Heart left ventricle (tissue), 16 donors: Measurements from ENCODE around the gene CCDC85B. TPM values are rescaled to one million over a fixed set of nuclear protein-coding genes. Genes with fewer than 3 reads are reported as not detected.
"Not testable (repeated sequence)": the region's sequence is repeated elsewhere in the genome, so short reads cannot be mapped to it uniquely, and the experiment has no call there.

Experiments
- ATAC-seq, 4 donors: fragments of 200-7000 bp; cut with Tn5 transposase; one replicate each; pipeline ENCODE4 v1.9.1; 2020 to 2022; ENCODE audit warnings: moderate library complexity in 4 of 4, mild to moderate bottlenecking in 3 of 4, moderate number of reproducible peaks in 1 of 4
- DNase-seq, 5 donors: peaks; one replicate each; pipeline ENCODE4 v3.0.0-alpha.2; 2020
- H3K27ac ChIP-seq, 12 donors: fragments of 200-600 bp; sonication (generic) in 4 of 12; one replicate each; pipeline versions ENCODE4 v1.5.0 to v1.8.0; 2016 to 2022; ENCODE audit warnings: mild to moderate bottlenecking in 2 of 12
- H3K27me3 ChIP-seq, 9 donors: fragments of 200-600 bp; sonication (generic) in 2 of 9; one replicate each; pipeline versions ENCODE4 v1.5.1 to v1.8.0; 2016 to 2022; ENCODE audit warnings: mild to moderate bottlenecking in 3 of 9
- H3K36me3 ChIP-seq, 9 donors: fragments of 200-600 bp; sonication (generic) in 2 of 9; one replicate each; pipeline versions ENCODE4 v1.5.0 to v1.8.0; 2018 to 2022; ENCODE audit warnings: mild to moderate bottlenecking in 2 of 9
- H3K4me1 ChIP-seq, 12 donors: fragments of 200-600 bp; sonication (generic) in 4 of 12; one replicate each; pipeline versions ENCODE4 v1.5.0 to v1.8.0; 2016 to 2022; ENCODE audit warnings: mild to moderate bottlenecking in 3 of 12
- H3K4me3 ChIP-seq, 12 donors: fragments of 200-600 bp; sonication (generic) in 4 of 12; one replicate each; pipeline versions ENCODE4 v1.5.0 to v1.8.0; 2017 to 2022; ENCODE audit warnings: mild to moderate bottlenecking in 9 of 12, moderate library complexity in 4 of 12
- H3K9me3 ChIP-seq, 12 donors: fragments of 200-600 bp; sonication (generic) in 4 of 12; one replicate each; pipeline versions ENCODE4 v1.5.0 to v1.8.0; 2016 to 2022; ENCODE audit warnings: mild to moderate bottlenecking in 1 of 12
- CTCF ChIP-seq, 12 donors: fragments of 200-600 bp; sonication (generic) in 4 of 12; IDR thresholded peaks; one replicate each; pipeline versions ENCODE4 v1.5.0 to v1.8.0; 2018 to 2022; ENCODE audit warnings: antibody characterized with exemption in 12 of 12, mild to moderate bottlenecking in 5 of 12
- POLR2A ChIP-seq, 2 donors: fragments of 450-650 bp; IDR thresholded peaks; one replicate each; pipeline ENCODE4 v1.6.1; 2017; ENCODE audit warnings: antibody characterized with exemption in 2 of 2, mild to moderate bottlenecking in 2 of 2, moderate library complexity in 2 of 2
- WGBS, 4 donors: extraction: QIAGEN DNeasy Blood & Tissue Kit in 2 of 4; methylation state at CpG; one replicate each; pipeline versions ENCODE4 v1.1.5 to v1.1.7; 2013 to 2018; 5-methylcytosine and 5-hydroxymethylcytosine counted together
- intact Hi-C, 10 donors: fragments of 100-400 bp; cut with DNase I; formaldehyde crosslinking; loops; one replicate each; pipeline versions ENCODE4 v1.11.1 to v1.14.2; 2022
- polyA plus RNA-seq, 2 donors: library from polyadenylated mRNA; stranded (reverse); fragments of 200-250 nt; gene quantifications; one replicate each; pipeline ENCODE4 v1.2.3, GENCODE V29; 2013
- total RNA-seq, 9 donors: library from RNA; depleted of rRNA in 2 of 9; stranded (reverse); fragments of >200 nt in 2 of 9; fragmentation: NEBNext Ultra II Directional in 3 of 9; extraction: Animal tissue kit (Norgen Biotek cat#: 25700) in 3 of 9; gene quantifications; one replicate each; pipeline versions ENCODE4 v1.1.0 to v1.2.4, GENCODE V29; 2016 to 2023
- donor health status: ischemic (EF 13 %, LVEDD 7.1; RV severe dilation, severe dysfunction).
- donor health status: healthy with polysubstance abuse.
- donor health status: DM: no; HTN: yes; CAD: no.
- donor health status: DM: no; HTN: no; CAD: no.
- donor health status: ischemic (EF 25% LVEDD 6.9; RV normal size, moderate dysfunction).
- donor health status: ischemic (EF 25% LVEDD 5.7; RV mildly dilated, moderate dysfunction).
- donor health status: healthy.
- donor health status: DM: yes; HTN: yes; CAD: no.
- donor health status: ischemic (EF 35%, LVEDD 5.7; RV mildly dilated, moderate dysfunction).
- donor health status: nonischemic (EF 11% LVEDD 7.7; RV severe dilation, severe dysfunction).
- donor health status: DM: yes; HTN: yes; CAD: no.
- donor health status: PGD.
- donor health status: ischemic (EF 29% LVEDD 5.4; RV normal size, mild dysfunction).
- donor health status: nonischemic (EF 23%, LVEDD 6.1; RV moderate dilation, normal function).

Gene CCDC85B
- total and polyA plus RNA-seq, 11 donors: 31.3 to 78.1 (median 36.9) TPM

DNA sequence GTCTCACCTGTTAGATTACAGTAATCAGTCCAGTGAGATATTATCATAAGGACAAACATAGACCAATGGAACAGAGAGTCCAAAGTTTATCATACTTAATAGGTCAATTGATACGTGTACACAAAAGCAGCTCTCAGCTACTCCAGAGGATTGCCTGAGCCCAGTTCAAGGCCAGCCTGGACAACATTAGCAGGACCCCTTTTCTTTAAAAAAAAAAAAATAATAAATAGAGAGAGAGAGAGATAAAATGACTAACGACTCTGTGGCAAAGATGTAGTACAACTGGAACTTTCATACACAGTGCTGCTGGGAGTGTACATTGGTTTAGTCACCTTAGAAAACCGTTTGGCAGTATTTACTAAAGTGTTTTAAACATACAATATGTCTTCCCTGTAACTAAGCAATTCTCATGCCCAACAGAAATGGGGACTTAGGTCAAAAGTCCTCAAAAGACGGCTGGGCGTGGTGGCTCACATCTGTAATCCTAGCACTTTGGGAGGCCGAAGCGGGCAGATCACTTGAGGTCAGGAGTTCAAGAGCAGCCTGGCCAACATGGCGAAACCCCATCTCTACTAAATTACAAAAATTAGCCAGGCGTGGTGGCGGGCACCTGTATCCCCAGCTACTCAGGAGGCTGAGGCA lies 46.1 kb upstream of the CCDC85B start:
- intact Hi-C loops: no loop called here
- DNase-seq (no peak), ATAC-seq (no peak)
- H3K4me1 ChIP-seq: no peaks in the 10 kb centered on the region
- WGBS, 4 donors: 85 to 91% (median 90%) methylated on average over 9 to 10 of the region's 10 CpGs
- H3K27ac ChIP-seq: no peak overlapping the region
- H3K4me3 ChIP-seq: no peak overlapping the region
- no peaks in the 10 kb centered on the region for H3K36me3 ChIP-seq
- H3K27me3 ChIP-seq: no peaks in the 10 kb centered on the region
- TF ChIP-seq CTCF (IDR thresholded peaks at IDR 0.05) (no peak), POLR2A (IDR thresholded peaks at IDR 0.05) (no peak)
- H3K9me3 ChIP-seq: no peaks in the 10 kb centered on the region

GRCh38 chr11:65847746-65848145 lies 42.7 kb upstream of the CCDC85B start:
- 77 to 84% (median 79%) methylated on average over 3 of the region's 3 CpGs for WGBS, 4 donors
- intact Hi-C loops: no loop called here
- H3K4me3 ChIP-seq: no peak overlapping the region

DNA sequence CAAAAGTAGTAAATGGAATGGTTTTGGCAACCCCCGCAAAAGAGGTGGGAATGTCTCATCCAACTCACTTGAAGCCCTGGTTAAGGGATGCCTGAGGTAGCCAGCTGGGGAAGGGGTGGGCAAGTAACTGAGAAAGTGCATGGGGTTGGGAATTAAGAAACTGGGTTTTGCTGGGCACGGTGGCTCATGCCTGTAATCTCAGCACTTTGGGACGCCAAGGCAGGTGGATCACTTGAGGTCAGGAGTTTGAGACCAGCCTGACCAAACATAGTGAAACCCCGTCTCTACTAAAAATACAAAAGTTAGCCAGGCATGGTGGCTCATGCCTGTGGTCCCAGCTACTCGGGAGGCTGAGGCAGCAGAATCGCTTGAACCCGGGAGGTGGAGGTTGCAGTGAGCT lies 41.8 kb upstream of the CCDC85B start:
- 63 to 73% (median 69%) methylated on average over 7 of the region's 7 CpGs for WGBS, 4 donors
- intact Hi-C loops, H3K4me1 ChIP-seq, H3K27me3 ChIP-seq, H3K9me3 ChIP-seq, ATAC-seq, H3K27ac ChIP-seq, H3K4me3 ChIP-seq, DNase-seq: not testable (repeated sequence)
- peaks cover 0 to 31% (median 24%) of the 10 kb centered on the region in 9 donors for H3K36me3 ChIP-seq

More at GRCh38 chr11:65847746-65848145, 42.7 kb upstream of the CCDC85B start:
- TF ChIP-seq CTCF (IDR thresholded peaks at IDR 0.05): no peak
- TF ChIP-seq POLR2A (IDR thresholded peaks at IDR 0.05): no peak
- Histone ChIP-seq H3K9me3 (peaks cover 0 to 10% (median 2%) of the 10 kb centered on the region in 12 donors), H3K4me1 (no peaks in the 10 kb centered on the region), H3K27me3 (no peaks in the 10 kb centered on the region), H3K36me3 (peaks cover 0 to 21% (median 15%) of the 10 kb centered on the region in 9 donors), H3K27ac (no peak overlapping the region)
- ATAC-seq (no peak), DNase-seq (no peak)

- H3K4me3 ChIP-seq: no peak overlapping the region
- ATAC-seq (no peak), DNase-seq (no peak)
- no peaks in the 10 kb centered on the region for H3K27me3 ChIP-seq
- peaks cover 0 to 5% (median 0%) of the 10 kb centered on the region in 12 donors for H3K4me1 ChIP-seq
- TF ChIP-seq CTCF (IDR thresholded peaks at IDR 0.05): no peak
- TF ChIP-seq POLR2A (IDR thresholded peaks at IDR 0.05): no peak
- WGBS, 4 donors: 57 to 75% (median 72%) methylated on average over 4 to 8 of the region's 8 CpGs
- intact Hi-C loops: no loop called here
- H3K27ac ChIP-seq: no peak overlapping the region
- H3K36me3 ChIP-seq: peaks cover 0 to 38% (median 31%) of the 10 kb centered on the region in 9 donors
- peaks cover 0 to 10% (median 2%) of the 10 kb centered on the region in 12 donors for H3K9me3 ChIP-seq
Observed at GRCh38 chr11:65849366-65849765, 41.1 kb upstream of the CCDC85B start.
